Adrenal gland (tissue), 5 donors: ENCODE measurements around the gene RASGEF1C.

Source experiments
- CTCF ChIP-seq, 6 experiments: fragments of 450-650 bp in 4 of 6; fragments of 200-600 bp in 2 of 6; sonication (generic) in 1 of 6; IDR thresholded peaks; 1 replicate in 5 of 6; 2 replicates in 1 of 6; pipeline versions ENCODE4 v1.5.1 to v1.8.0; 2016 to 2021; ENCODE audit warnings: antibody characterized with exemption in 6 of 6, mild to moderate bottlenecking in 2 of 6, moderate library complexity in 1 of 6
- POLR2A ChIP-seq, 2 donors: fragments of 450-650 bp; IDR thresholded peaks; one replicate each; pipeline ENCODE4 v1.6.1; 2017; ENCODE audit warnings: antibody characterized with exemption in 2 of 2, mild to moderate bottlenecking in 2 of 2, moderate library complexity in 1 of 2
- donor health status: DM: no; HTN: no; CAD: no.

DNA sequence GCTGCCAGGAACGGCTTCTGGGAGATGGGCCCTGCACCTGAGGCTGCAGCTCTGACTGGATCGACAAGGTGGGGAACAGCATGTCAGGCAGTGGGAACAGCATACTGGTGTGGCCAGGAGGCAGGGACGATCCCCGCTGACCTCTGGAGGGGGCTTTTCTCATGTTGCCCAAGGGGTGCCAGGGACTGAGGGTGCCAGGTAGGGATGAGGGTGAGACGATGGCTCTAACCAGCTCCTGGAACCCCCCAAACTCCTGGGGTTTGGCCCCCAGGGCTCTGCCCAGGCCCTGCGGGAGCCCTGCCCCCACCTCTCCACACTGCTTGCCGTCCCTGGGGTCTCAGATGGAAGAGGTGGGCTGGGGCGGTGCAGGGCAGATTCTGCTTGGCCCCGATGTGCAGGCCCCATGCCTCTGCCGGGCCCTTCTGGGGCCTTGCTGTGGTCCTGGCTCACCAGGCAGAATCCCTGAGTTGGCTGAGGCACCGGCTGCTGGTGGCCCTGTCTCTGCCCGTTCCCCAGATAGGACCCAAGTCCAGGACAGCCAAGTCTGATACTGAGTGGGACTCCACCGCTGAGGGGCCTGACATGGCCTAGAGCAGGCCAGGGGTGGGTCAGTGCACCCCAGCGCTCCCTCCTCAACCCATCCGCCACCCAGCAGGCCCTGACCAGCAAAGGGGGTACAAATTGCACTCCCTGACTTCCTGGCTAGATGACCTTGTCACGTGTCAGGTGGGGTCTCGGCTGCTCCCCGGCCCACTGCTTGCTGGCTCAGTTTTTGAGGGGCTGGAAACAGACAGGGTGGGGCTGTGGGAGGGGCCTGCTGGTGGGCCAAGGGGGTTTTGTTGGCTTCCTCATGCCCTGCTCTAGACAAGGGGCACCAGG is 109.0 kb downstream of the RASGEF1C start:
- TF ChIP-seq CTCF (IDR thresholded peaks at IDR 0.05), result no peak
- no peak for TF ChIP-seq POLR2A (IDR thresholded peaks at IDR 0.05)
